Vagina (tissue), 2 donors: ENCODE data around the gene HMGXB4. TPM values are rescaled to one million over a fixed set of nuclear protein-coding genes. Genes with fewer than 3 reads are reported as not detected.
A peak's percentile ranks its signal among the peaks of the same experiment; 100 is the strongest.

Experiments
- DNase-seq, 2 donors: peaks; one replicate each; pipeline ENCODE4 v3.0.0-alpha.2; 2017; ENCODE audit errors: extremely low spot score in 2 of 2
- H3K27ac ChIP-seq: fragments of 200-600 bp; sonication (generic); one replicate; pipeline ENCODE4 v1.5.1; 2019
- H3K27me3 ChIP-seq: fragments of 200-600 bp; sonication (generic); one replicate; pipeline ENCODE4 v1.5.1; 2019
- H3K36me3 ChIP-seq, 2 donors: fragments of 200-600 bp; sonication (generic); one replicate each; pipeline ENCODE4 v1.5.1; 2017 to 2019
- H3K4me1 ChIP-seq: fragments of 200-600 bp; sonication (generic); one replicate; pipeline ENCODE4 v1.5.1; 2019
- H3K4me3 ChIP-seq, 2 donors: fragments of 200-600 bp; sonication (generic); 1 replicate in 1 of 2; 2 replicates in 1 of 2; pipeline ENCODE4 v1.5.1; 2016 to 2019
- H3K9me3 ChIP-seq: fragments of 200-600 bp; sonication (generic); one replicate; pipeline ENCODE4 v1.5.1; 2019
- POLR2A ChIP-seq, 2 donors: fragments of 450-650 bp; IDR thresholded peaks; one replicate each; pipeline ENCODE4 v1.6.1; 2017; ENCODE audit warnings: antibody characterized with exemption in 2 of 2, mild to moderate bottlenecking in 2 of 2, moderate library complexity in 2 of 2
- POLR2AphosphoS5 ChIP-seq, 2 donors: sonication (generic); formaldehyde crosslinking; IDR thresholded peaks; one replicate each; pipeline ENCODE4 v1.9.0; 2017; ENCODE audit warnings: antibody characterized with exemption in 2 of 2, mild to moderate bottlenecking in 2 of 2, low read depth in 1 of 2; ENCODE audit not compliant: insufficient read depth in 1 of 2
- intact Hi-C: fragments of 100-400 bp; cut with DNase I; formaldehyde crosslinking; loops from one replicate; pipeline ENCODE4 v1.15.1; 2023
- total RNA-seq: library from RNA; depleted of rRNA; stranded (reverse); fragments of >200 nt; gene quantifications from one replicate; pipeline ENCODE4 v1.2.3, GENCODE V29; 2016
- TF ChIP-seq, protein P1 (sequence below), 3 experiments: fragments of 450-650 bp in 2 of 3; fragments of 200-600 bp in 1 of 3; sonication (generic) in 1 of 3; IDR thresholded peaks; one replicate each; pipeline ENCODE4 v1.5.1; 2017 to 2019; ENCODE audit warnings: antibody characterized with exemption in 3 of 3, mild to moderate bottlenecking in 2 of 3, moderate library complexity in 2 of 3

The HMGXB4 gene, protein sequence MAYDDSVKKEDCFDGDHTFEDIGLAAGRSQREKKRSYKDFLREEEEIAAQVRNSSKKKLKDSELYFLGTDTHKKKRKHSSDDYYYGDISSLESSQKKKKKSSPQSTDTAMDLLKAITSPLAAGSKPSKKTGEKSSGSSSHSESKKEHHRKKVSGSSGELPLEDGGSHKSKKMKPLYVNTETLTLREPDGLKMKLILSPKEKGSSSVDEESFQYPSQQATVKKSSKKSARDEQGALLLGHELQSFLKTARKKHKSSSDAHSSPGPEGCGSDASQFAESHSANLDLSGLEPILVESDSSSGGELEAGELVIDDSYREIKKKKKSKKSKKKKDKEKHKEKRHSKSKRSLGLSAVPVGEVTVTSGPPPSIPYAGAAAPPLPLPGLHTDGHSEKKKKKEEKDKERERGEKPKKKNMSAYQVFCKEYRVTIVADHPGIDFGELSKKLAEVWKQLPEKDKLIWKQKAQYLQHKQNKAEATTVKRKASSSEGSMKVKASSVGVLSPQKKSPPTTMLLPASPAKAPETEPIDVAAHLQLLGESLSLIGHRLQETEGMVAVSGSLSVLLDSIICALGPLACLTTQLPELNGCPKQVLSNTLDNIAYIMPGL
- 12.8 TPM for total RNA-seq

DNA sequence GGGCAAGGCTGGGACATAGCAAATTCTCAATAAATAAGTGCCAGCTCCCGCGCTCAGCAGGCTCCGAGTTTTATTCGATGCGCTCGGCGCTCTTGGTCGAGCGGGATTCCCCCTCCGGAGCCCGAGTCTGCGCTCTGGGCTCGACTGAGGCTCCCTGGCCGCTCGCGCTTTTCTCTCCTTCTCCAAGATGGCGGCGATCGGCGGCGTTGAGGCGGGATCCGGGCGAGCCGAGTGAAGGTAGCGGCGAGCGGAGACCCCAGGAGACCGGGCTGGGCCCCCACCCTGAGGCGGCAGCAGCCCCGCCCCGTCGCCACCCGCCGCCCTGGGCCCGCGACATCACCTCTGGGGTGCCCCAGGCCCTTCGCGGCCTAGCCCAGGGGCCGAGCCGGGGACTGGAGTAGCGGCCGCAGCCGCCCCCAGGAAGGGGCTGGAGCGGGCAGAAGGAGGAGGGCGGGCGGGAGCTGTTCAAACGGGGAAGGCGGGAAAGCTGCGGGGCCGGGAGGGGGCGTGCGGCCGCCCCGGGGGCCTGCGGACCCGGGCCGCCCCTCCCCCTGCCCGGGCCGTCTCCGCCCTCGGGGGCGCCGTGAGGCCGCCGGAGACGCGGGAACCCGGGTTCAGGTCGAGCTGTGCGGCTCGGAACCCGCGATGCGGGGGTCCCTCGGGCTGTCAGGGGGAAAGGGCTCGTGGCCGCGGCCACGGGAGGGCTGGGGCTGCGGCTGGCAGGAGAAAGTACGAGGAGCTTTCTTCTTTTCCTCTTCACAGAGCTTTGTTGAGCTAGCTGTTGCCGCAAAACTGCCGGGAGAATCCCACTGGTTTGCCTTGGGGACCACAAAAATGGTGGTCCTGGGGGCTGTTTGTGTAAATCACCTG lies at the start of gene HMGXB4:
TSS of gene HMGXB4 (plus strand) at position 173 of the 870 bp plus-strand sequence. CDS start 4,898 bp downstream, outside the sequence.
- Histone ChIP-seq H3K4me1 (peaks cover 15% of the 10 kb centered on the region), H3K27me3 (no peaks in the 10 kb centered on the region), H3K36me3 (peaks cover 0 to 4% of the 10 kb centered on the region in 2 donors), H3K27ac (peak within 1 kb of the TSS; percentile 98), H3K4me3 (peak within 1 kb of the TSS; percentile 88 to 90), H3K9me3 (no peaks in the 10 kb centered on the region)
- no peak for DNase-seq
- TF ChIP-seq POLR2A (IDR thresholded peaks at IDR 0.05) (no peak), POLR2AphosphoS5 (IDR thresholded peaks at IDR 0.05; ENCODE audit: insufficient read depth in 1 of 2, low read depth in 1 of 2) (peak; percentile 55 to 80)
- intact Hi-C loops: no loop called here

DNA sequence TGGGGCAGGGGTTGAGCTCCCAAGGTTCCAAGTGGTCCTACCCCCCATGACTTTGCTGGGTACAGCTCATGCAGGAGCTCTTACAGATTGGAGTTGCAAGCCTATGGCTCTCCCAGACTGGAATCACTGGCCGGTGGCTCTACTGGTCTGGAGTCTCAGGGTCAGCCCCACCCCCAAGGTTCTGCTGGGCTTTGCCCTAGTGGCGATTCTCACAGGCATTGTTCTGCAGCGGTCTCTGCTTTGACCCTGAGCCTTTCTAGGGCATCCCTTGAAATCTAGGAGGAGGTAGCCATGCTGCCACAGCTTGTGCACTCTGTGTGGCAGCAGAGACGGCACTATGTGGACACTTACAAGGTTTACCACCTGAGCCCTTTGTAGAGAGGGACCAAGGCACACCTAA lies 49.3 kb upstream of the HMGXB4 start:
- Histone ChIP-seq H3K4me1 (no peaks in the 10 kb centered on the region), H3K9me3 (no peaks in the 10 kb centered on the region), H3K4me3 (no peak overlapping the region), H3K27ac (no peak overlapping the region), H3K27me3 (no peaks in the 10 kb centered on the region), H3K36me3 (no peaks in the 10 kb centered on the region)
- DNase-seq: peak in 1 of 2 donors; percentile 79
- no peak for TF ChIP-seq POLR2AphosphoS5 (IDR thresholded peaks at IDR 0.05; ENCODE audit: insufficient read depth in 1 of 2, low read depth in 1 of 2)
- TF ChIP-seq, protein P1, sequence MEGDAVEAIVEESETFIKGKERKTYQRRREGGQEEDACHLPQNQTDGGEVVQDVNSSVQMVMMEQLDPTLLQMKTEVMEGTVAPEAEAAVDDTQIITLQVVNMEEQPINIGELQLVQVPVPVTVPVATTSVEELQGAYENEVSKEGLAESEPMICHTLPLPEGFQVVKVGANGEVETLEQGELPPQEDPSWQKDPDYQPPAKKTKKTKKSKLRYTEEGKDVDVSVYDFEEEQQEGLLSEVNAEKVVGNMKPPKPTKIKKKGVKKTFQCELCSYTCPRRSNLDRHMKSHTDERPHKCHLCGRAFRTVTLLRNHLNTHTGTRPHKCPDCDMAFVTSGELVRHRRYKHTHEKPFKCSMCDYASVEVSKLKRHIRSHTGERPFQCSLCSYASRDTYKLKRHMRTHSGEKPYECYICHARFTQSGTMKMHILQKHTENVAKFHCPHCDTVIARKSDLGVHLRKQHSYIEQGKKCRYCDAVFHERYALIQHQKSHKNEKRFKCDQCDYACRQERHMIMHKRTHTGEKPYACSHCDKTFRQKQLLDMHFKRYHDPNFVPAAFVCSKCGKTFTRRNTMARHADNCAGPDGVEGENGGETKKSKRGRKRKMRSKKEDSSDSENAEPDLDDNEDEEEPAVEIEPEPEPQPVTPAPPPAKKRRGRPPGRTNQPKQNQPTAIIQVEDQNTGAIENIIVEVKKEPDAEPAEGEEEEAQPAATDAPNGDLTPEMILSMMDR (IDR thresholded peaks at IDR 0.05): no peak
- TF ChIP-seq POLR2A (IDR thresholded peaks at IDR 0.05): no peak
- intact Hi-C loops: no loop called here

DNA sequence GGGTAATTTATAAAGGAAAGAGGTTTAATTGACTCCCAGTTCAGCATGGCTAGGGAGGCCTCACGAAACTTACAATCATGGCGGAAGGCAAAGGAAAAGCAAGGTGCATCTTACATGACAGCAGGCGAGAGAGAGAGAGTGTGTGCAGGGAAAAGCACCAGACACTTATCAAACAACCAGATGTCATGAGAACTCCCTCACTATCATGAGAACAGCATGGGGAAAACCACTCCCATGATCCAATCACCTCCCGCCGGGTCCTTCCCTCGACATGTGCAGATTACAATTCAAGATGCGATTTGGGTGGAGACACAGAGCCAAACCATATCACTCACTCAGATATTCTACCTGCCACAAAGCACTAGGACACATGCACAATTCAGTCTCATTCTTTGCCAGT lies 48.1 kb upstream of the HMGXB4 start:
- Histone ChIP-seq H3K9me3 (no peaks in the 10 kb centered on the region), H3K36me3 (no peaks in the 10 kb centered on the region), H3K27me3 (no peaks in the 10 kb centered on the region), H3K4me3 (no peak overlapping the region), H3K27ac (no peak overlapping the region), H3K4me1 (no peaks in the 10 kb centered on the region)
- intact Hi-C loops: no loop called here
- TF ChIP-seq, protein P1 (IDR thresholded peaks at IDR 0.05): no peak
- TF ChIP-seq POLR2AphosphoS5 (IDR thresholded peaks at IDR 0.05; ENCODE audit: insufficient read depth in 1 of 2, low read depth in 1 of 2): no peak
- no peak for TF ChIP-seq POLR2A (IDR thresholded peaks at IDR 0.05)
- peak in 1 of 2 donors; percentile 55 for DNase-seq

DNA sequence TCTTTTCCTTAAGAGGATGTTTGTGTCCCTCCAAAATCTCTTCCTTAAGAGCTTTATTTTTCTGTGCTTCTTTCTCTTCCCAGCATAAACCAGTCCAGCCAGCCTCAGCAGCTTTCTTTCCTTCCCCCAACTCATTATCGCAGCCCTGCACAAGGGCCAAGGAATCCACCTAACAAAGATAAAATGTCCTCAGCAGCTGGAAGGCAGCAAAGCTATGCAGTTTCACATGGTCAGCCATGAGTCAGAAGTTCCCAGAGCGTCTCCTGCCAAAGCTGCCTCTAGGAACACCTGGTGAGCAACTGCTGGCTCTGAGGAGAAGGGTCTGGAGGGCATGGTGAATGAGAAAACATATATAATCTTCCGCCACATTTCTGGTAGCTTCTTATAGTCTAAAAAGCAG lies 45.3 kb upstream of the HMGXB4 start:
- no peak for DNase-seq
- Histone ChIP-seq H3K4me1 (no peaks in the 10 kb centered on the region), H3K4me3 (no peak overlapping the region), H3K9me3 (no peaks in the 10 kb centered on the region), H3K27ac (no peak overlapping the region), H3K27me3 (no peaks in the 10 kb centered on the region), H3K36me3 (no peaks in the 10 kb centered on the region)
- TF ChIP-seq, protein P1 (IDR thresholded peaks at IDR 0.05): no peak
- TF ChIP-seq POLR2A (IDR thresholded peaks at IDR 0.05) (no peak), POLR2AphosphoS5 (IDR thresholded peaks at IDR 0.05; ENCODE audit: insufficient read depth in 1 of 2, low read depth in 1 of 2) (no peak)
- intact Hi-C loops: no loop called here

DNA sequence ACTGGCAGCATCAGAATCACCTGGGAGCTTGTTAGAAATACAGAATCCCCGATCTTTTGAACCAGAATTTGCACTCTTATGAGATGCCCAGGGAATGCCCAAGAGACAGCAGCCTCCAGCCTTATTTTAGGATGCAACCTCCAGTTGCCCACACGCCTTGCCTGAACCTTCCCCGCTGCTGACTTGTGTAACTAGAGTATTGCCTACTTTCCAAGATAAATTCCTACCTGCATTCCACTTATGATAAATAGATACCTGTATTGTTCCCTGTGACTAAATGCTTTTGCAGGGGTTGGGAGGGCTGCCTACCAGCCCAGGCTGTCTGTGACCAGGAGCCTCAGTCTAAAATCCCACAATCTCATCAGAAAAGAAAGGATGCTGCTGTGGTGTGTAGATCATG lies 44.3 kb upstream of the HMGXB4 start:
- intact Hi-C loops: no loop called here
- DNase-seq: no peak
- no peak overlapping the region for H3K4me3 ChIP-seq

More for the DNA sequence above, 44.3 kb upstream of the HMGXB4 start:
- Histone ChIP-seq H3K27ac (no peak overlapping the region), H3K4me1 (no peaks in the 10 kb centered on the region), H3K36me3 (no peaks in the 10 kb centered on the region), H3K27me3 (no peaks in the 10 kb centered on the region), H3K9me3 (no peaks in the 10 kb centered on the region)
- TF ChIP-seq POLR2AphosphoS5 (IDR thresholded peaks at IDR 0.05; ENCODE audit: insufficient read depth in 1 of 2, low read depth in 1 of 2): no peak
- TF ChIP-seq POLR2A (IDR thresholded peaks at IDR 0.05): no peak
- TF ChIP-seq, protein P1 (IDR thresholded peaks at IDR 0.05): no peak
